ENCODE measurements around the gene NISCH.

DNA sequence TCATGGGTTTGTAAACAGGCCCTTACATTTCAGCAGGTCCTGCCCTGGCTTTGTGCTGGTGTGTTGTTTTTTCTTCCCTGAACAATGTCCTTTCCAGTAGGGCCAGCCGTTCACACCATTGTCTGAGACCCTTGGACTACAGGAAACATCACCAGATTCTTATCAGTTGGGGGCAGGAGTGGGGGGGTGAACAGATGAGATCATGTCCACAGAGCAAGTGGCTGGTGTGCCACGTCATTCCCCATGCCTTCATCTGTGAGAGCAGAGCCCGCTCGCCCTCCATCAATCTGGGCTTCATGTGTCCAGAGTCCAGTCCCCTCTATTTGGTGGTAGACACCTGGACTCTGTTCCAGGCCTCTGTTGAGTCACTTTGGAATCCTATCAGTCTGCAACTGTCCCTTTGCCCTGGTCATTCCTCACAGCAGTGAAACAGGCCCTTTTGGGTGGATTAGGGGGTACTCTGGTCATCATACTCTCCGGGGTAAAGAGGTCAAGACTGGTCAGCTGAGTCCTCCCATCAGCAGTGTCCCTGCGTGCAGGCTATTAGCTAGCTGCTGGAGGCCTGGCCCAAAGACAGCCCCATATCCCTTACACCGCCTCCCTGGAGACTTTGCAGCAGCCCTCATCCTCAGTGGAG lies 25.5 kb upstream of the NISCH start:
- TF ChIP-seq, protein P1, sequence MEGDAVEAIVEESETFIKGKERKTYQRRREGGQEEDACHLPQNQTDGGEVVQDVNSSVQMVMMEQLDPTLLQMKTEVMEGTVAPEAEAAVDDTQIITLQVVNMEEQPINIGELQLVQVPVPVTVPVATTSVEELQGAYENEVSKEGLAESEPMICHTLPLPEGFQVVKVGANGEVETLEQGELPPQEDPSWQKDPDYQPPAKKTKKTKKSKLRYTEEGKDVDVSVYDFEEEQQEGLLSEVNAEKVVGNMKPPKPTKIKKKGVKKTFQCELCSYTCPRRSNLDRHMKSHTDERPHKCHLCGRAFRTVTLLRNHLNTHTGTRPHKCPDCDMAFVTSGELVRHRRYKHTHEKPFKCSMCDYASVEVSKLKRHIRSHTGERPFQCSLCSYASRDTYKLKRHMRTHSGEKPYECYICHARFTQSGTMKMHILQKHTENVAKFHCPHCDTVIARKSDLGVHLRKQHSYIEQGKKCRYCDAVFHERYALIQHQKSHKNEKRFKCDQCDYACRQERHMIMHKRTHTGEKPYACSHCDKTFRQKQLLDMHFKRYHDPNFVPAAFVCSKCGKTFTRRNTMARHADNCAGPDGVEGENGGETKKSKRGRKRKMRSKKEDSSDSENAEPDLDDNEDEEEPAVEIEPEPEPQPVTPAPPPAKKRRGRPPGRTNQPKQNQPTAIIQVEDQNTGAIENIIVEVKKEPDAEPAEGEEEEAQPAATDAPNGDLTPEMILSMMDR (IDR thresholded peaks at IDR 0.05), result no peak
- TF ChIP-seq EZH2 (IDR thresholded peaks at IDR 0.05; ENCODE audit: borderline replicate concordance, insufficient read depth, low read depth, low read length, poor library complexity, severe bottlenecking), result no peak
